Aortic smooth muscle cell (primary cell): ENCODE measurements around the gene PRMT2. TPM values are rescaled to one million over a fixed set of nuclear protein-coding genes. Genes with fewer than 3 reads are reported as not detected.

ENCODE experiments used
- total RNA-seq: library from RNA; depleted of rRNA; stranded (reverse); fragments of >200 nt; gene quantifications from 2 replicates; pipeline ENCODE4 v1.2.3, GENCODE V29; 2014

The PRMT2 gene
- 200 and 205 TPM in 2 replicates for total RNA-seq

GRCh38 chr21:46635324-46636180 lies at the start of gene PRMT2:
Gene PRMT2 (plus strand): TSS chr21:46635674. CDS start chr21:46636952, 1,278 bp downstream.

GRCh38 chr21:46604975-46605766 lies 30.3 kb upstream of the PRMT2 start, which contains the start of gene S100B:
Gene S100B (minus strand): TSS chr21:46605082. CDS start chr21:46602415, 2,667 bp downstream.

Other genes with a start within 250 kb of the PRMT2 start
- gene DIP2A, start 176.8 kb upstream of the PRMT2 start, total RNA-seq = 21.5 and 25.0 TPM in 2 replicates
- gene S100B, start 30.6 kb upstream of the PRMT2 start, total RNA-seq = 0.12 and 0.26 TPM in 2 replicates